GM12878 (cell line): ENCODE data around the gene SIRT5. TPM values are rescaled to one million over a fixed set of nuclear protein-coding genes. Genes with fewer than 3 reads are reported as not detected.

Experiments
- BCLAF1 ChIP-seq: fragments of 450-650 bp; IDR thresholded peaks from 2 replicates; pipeline ENCODE4 v1.6.1; 2017; ENCODE audit warnings: antibody characterized with exemption, mild to moderate bottlenecking, moderate library complexity
- BHLHE40 ChIP-seq, 2 experiments: fragments of 450-650 bp in 1 of 2; IDR thresholded peaks; 2 replicates each; pipeline ENCODE4 v1.6.1; 2011 to 2017; ENCODE audit warnings: low read depth in 2 of 2, borderline replicate concordance in 1 of 2, improper control_type of control experiment in 1 of 2, low read length in 1 of 2, mild to moderate bottlenecking in 1 of 2
- BRCA1 ChIP-seq: IDR thresholded peaks from 2 replicates; pipeline ENCODE4 v1.6.1; 2011; ENCODE audit warnings: low read depth, low read length, improper control_type of control experiment
- CHD2 ChIP-seq: IDR thresholded peaks from 2 replicates; pipeline ENCODE4 v1.6.1; 2011; ENCODE audit warnings: low read depth, low read length, improper control_type of control experiment, borderline replicate concordance
- CREB1 ChIP-seq: IDR thresholded peaks from 2 replicates; pipeline ENCODE4 v1.6.1; 2012; ENCODE audit warnings: low read depth, mild to moderate bottlenecking, inconsistent platforms
- CREM ChIP-seq: IDR thresholded peaks from 2 replicates; pipeline ENCODE4 v1.6.1; 2014; ENCODE audit warnings: antibody characterized with exemption, low read depth
- EZH2 ChIP-seq: IDR thresholded peaks from 2 replicates; pipeline ENCODE4 v1.6.1; 2012; ENCODE audit warnings: low read depth, mild to moderate bottlenecking, control low read depth, inconsistent platforms, low read length, borderline replicate concordance; ENCODE audit not compliant: control insufficient read depth
- HDAC2 ChIP-seq: fragments of 200-600 bp; sonication (generic); IDR thresholded peaks from 2 replicates; pipeline ENCODE4 v1.6.1; 2017
- IKZF1 ChIP-seq: fragments of 450-650 bp; conservative IDR thresholded peaks from 2 replicates; pipeline ENCODE4 v1.6.1; 2017; ENCODE audit warnings: antibody characterized with exemption, mild to moderate bottlenecking
- JUNB ChIP-seq: IDR thresholded peaks from 2 replicates; pipeline ENCODE4 v1.6.1; 2016; ENCODE audit warnings: antibody characterized with exemption, mild to moderate bottlenecking
- MXI1 ChIP-seq: fragments of 150-350 bp; IDR thresholded peaks from 2 replicates; pipeline ENCODE4 v1.6.1; 2011; ENCODE audit warnings: low read depth, mild to moderate bottlenecking, inconsistent platforms, low read length, improper control_type of control experiment
- NFYB ChIP-seq: IDR thresholded peaks from 2 replicates; pipeline ENCODE4 v1.6.1; 2011; ENCODE audit warnings: low read depth, mild to moderate bottlenecking, low read length, improper control_type of control experiment, moderate library complexity; ENCODE audit not compliant: insufficient read depth
- NRF1 ChIP-seq: conservative IDR thresholded peaks from 2 replicates; pipeline ENCODE4 v1.6.1; 2011; ENCODE audit warnings: mild to moderate bottlenecking, low read depth, low read length, improper control_type of control experiment
- POU2F2 ChIP-seq: IDR thresholded peaks from 3 replicates; pipeline ENCODE4 v1.6.1; 2011; ENCODE audit warnings: low read depth, mild to moderate bottlenecking, low read length, borderline replicate concordance
- RAD21 ChIP-seq: IDR thresholded peaks from 2 replicates; pipeline ENCODE4 v1.6.1; 2011; ENCODE audit warnings: mild to moderate bottlenecking, low read depth, low read length, moderate library complexity; ENCODE audit not compliant: insufficient read depth
- RB1 ChIP-seq: fragments of 450-650 bp; formaldehyde crosslinking; IDR thresholded peaks from 2 replicates; pipeline ENCODE4 v1.6.1; 2017; ENCODE audit warnings: mild to moderate bottlenecking, borderline replicate concordance
- RCOR1 ChIP-seq: conservative IDR thresholded peaks from 2 replicates; pipeline ENCODE4 v1.6.1; 2012; ENCODE audit warnings: low read depth, low read length, improper control_type of control experiment
- RELA ChIP-seq: fragments of 450-650 bp; IDR thresholded peaks from 2 replicates; pipeline ENCODE4 v1.8.0; 2014; ENCODE audit warnings: borderline replicate concordance; ENCODE audit not compliant: partially characterized antibody
- RUNX3 ChIP-seq: IDR thresholded peaks from 2 replicates; pipeline ENCODE4 v1.6.1; 2012; ENCODE audit warnings: low read length, inconsistent platforms
- SIN3A ChIP-seq: IDR thresholded peaks from 2 replicates; pipeline ENCODE4 v1.6.1; 2012; ENCODE audit warnings: low read depth, low read length, improper control_type of control experiment
- SMC3 ChIP-seq: IDR thresholded peaks from 2 replicates; pipeline ENCODE4 v1.6.1; 2011; ENCODE audit warnings: low read length, improper control_type of control experiment, borderline replicate concordance
- SP1 ChIP-seq: IDR thresholded peaks from one replicate; pipeline ENCODE4 v1.6.1; 2011; ENCODE audit warnings: low read depth, low read length
- SRF ChIP-seq, 2 experiments: IDR thresholded peaks; 2 replicates each; pipeline ENCODE4 v1.6.1; 2011; ENCODE audit warnings: low read depth in 2 of 2, low read length in 2 of 2, mild to moderate bottlenecking in 1 of 2, moderate library complexity in 1 of 2
- STAT1 ChIP-seq: fragments of 450-650 bp; conservative IDR thresholded peaks from 2 replicates; pipeline ENCODE4 v1.6.1; 2014; ENCODE audit warnings: antibody characterized with exemption, mild to moderate bottlenecking
- YY1 ChIP-seq: IDR thresholded peaks from 2 replicates; pipeline ENCODE4 v1.6.1; 2011; ENCODE audit warnings: low read depth, mild to moderate bottlenecking, low read length
- ZNF24 ChIP-seq: fragments of 450-650 bp; IDR thresholded peaks from 2 replicates; pipeline ENCODE4 v1.6.1; 2017; ENCODE audit warnings: antibody characterized with exemption, mild to moderate bottlenecking
- polyA plus RNA-seq, 11 experiments: library from polyadenylated mRNA; depleted of rRNA in 4 of 11; unstranded in 6 of 11; stranded (reverse) in 5 of 11; fragments of >200 nt; fragmentation: Nextera tagmentation in 4 of 11; fragmentation: Illumina TruSeq in 1 of 11; extraction: Ambion mirVana in 4 of 11; extraction: Trizol in 1 of 11; gene quantifications; 1 replicate in 1 of 11; 2 replicates in 10 of 11; pipeline versions ENCODE4 v1.2.1 to v1.2.3, GENCODE V29; 2011 to 2016; ENCODE audit warnings: inconsistent platforms in 2 of 11, missing spikeins in 2 of 11, low read depth in 1 of 11
- total RNA-seq, 4 experiments: library from RNA; depleted of rRNA in 3 of 4; stranded (reverse); fragments of >200 nt in 3 of 4; fragmentation: Illumina TruSeq in 1 of 4; extraction: Trizol in 1 of 4; gene quantifications; 2 replicates each; pipeline versions ENCODE4 v1.2.1 to v1.2.3, GENCODE V29; 2013 to 2021
- TF ChIP-seq, protein P1 (sequence below), 3 experiments: IDR thresholded peaks in 2 of 3; conservative IDR thresholded peaks in 1 of 3; 2 replicates each; pipeline ENCODE4 v1.5.1; 2011; ENCODE audit warnings: low read depth in 3 of 3, low read length in 3 of 3, mild to moderate bottlenecking in 3 of 3, control low read depth in 2 of 3, moderate library complexity in 2 of 3, inconsistent platforms in 1 of 3, mixed read lengths in 1 of 3; ENCODE audit not compliant: control insufficient read depth in 2 of 3, insufficient read depth in 1 of 3; ENCODE audit errors: extremely low read depth in 1 of 3
- TF ChIP-seq, protein P2 (sequence below): IDR thresholded peaks from 2 replicates; pipeline ENCODE4 v1.6.1; 2012; ENCODE audit warnings: low read depth, low read length, improper control_type of control experiment

Gene SIRT5
- total and polyA plus RNA-seq, 10 of the 15 experiments (the other 5 are each of a cell fraction or from before 2014, with no cell fraction given): 1.7 to 12.4 (median 10.0) TPM

- TF ChIP-seq CREB1 (peak; percentile 60; the same call in 1 of the 2 replicates), SRF (IDR thresholded peaks at IDR 0.05; ENCODE audit: low read depth in 2 of 2, low read length in 2 of 2) (no peak), EZH2 (no peak), NFYB (peak; percentile 49; the same call in 1 of the 2 replicates), POU2F2 (0 out of 3 replicates have a peak, but pooled peaks have one; percentile 31), RELA (peak; percentile 18), BRCA1 (peak; percentile 78), RB1 (peak; percentile 74), BCLAF1 (peak; percentile 52; the same call in 1 of the 2 replicates), HDAC2 (no peak), NRF1 (peak; percentile 83), RCOR1 (no peak), MXI1 (peak; percentile 68), SP1 (peak; percentile 34), IKZF1 (peak; percentile 58; the same call in 1 of the 2 replicates), SIN3A (peak; percentile 20; the same call in 1 of the 2 replicates), STAT1 (peak; percentile 67; the same call in 1 of the 2 replicates), JUNB (no peak), SMC3 (0 out of 2 replicates have a peak, but pooled peaks have one; percentile 23), YY1 (0 out of 2 replicates have a peak, but pooled peaks have one; percentile 40), CHD2 (peak; percentile 97), BHLHE40 (IDR thresholded peaks at IDR 0.05; ENCODE audit: borderline replicate concordance in 1 of 2, low read depth in 2 of 2, low read length in 1 of 2) (peak; percentile 50 to 80; a peak in 2 of 4 replicates), RAD21 (peak; percentile 46; the same call in 1 of the 2 replicates), RUNX3 (peak; percentile 75), ZNF24 (peak; percentile 58; the same call in 1 of the 2 replicates), CREM (0 out of 2 replicates have a peak, but pooled peaks have one; percentile 36)
- TF ChIP-seq, protein P1, sequence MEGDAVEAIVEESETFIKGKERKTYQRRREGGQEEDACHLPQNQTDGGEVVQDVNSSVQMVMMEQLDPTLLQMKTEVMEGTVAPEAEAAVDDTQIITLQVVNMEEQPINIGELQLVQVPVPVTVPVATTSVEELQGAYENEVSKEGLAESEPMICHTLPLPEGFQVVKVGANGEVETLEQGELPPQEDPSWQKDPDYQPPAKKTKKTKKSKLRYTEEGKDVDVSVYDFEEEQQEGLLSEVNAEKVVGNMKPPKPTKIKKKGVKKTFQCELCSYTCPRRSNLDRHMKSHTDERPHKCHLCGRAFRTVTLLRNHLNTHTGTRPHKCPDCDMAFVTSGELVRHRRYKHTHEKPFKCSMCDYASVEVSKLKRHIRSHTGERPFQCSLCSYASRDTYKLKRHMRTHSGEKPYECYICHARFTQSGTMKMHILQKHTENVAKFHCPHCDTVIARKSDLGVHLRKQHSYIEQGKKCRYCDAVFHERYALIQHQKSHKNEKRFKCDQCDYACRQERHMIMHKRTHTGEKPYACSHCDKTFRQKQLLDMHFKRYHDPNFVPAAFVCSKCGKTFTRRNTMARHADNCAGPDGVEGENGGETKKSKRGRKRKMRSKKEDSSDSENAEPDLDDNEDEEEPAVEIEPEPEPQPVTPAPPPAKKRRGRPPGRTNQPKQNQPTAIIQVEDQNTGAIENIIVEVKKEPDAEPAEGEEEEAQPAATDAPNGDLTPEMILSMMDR (IDR thresholded peaks at IDR 0.05 in 2 of 3, conservative IDR thresholded peaks at IDR 0.05 in 1 of 3; ENCODE audit: control insufficient read depth in 2 of 3, extremely low read depth in 1 of 3, insufficient read depth in 1 of 3, low read depth in 3 of 3, low read length in 3 of 3): peak; percentile 41 to 63 (median 50); a peak in 4 of 6 replicates
- TF ChIP-seq, protein P2, sequence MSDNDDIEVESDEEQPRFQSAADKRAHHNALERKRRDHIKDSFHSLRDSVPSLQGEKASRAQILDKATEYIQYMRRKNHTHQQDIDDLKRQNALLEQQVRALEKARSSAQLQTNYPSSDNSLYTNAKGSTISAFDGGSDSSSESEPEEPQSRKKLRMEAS: peak; percentile 31
Measured at GRCh38 chr6:13574149-13574570, 241 bp upstream of the SIRT5 start (continued).
